GM12891 (cell line): ENCODE results near the gene GGT6.

Source experiments
- PAX5 ChIP-seq: IDR thresholded peaks from 2 replicates; pipeline ENCODE4 v1.6.1; 2011; ENCODE audit warnings: low read length, moderate library complexity, mild to moderate bottlenecking; ENCODE audit not compliant: insufficient read depth, severe bottlenecking
- POLR2A ChIP-seq: IDR thresholded peaks from 2 replicates; pipeline ENCODE4 v1.6.1; 2011; ENCODE audit warnings: low read depth, low read length, control low read depth
- POLR2AphosphoS5 ChIP-seq: IDR thresholded peaks from 2 replicates; pipeline ENCODE4 v1.6.1; 2011; ENCODE audit warnings: low read depth, low read length, control low read depth
- POU2F2 ChIP-seq: IDR thresholded peaks from 2 replicates; pipeline ENCODE4 v1.6.1; 2011; ENCODE audit warnings: low read depth, mild to moderate bottlenecking, control low read depth, low read length, moderate library complexity
- SPI1 ChIP-seq: IDR thresholded peaks from 2 replicates; pipeline ENCODE4 v1.6.1; 2011; ENCODE audit warnings: low read depth, low read length, control low read depth
- TAF1 ChIP-seq: IDR thresholded peaks from 2 replicates; pipeline ENCODE4 v1.6.1; 2011; ENCODE audit warnings: low read depth, low read length, control low read depth

DNA sequence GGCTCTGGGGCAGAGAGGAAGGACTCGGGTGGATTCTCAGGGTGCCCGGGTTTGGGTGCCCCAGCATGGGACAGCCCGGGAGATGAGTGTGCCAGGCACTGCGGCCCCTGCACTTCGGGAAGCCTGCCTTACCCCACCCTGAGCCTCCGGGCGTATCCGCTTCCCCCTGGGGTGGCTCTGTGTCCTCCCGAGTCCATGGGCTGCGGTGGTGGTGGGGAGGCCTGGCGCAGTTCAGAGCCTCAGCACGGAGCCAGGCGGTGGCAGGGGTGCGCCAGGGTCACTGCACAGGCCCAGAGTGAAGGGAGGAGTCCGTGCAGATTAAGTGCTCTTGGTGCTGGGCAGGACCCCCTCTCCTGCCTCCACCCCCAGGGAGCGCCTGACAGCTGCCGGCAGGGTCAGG lies 25.9 kb downstream of the GGT6 start:
- no peak for TF ChIP-seq POLR2A
- no peak for TF ChIP-seq POLR2AphosphoS5
- TF ChIP-seq POU2F2: no peak
- TF ChIP-seq SPI1: no peak
- TF ChIP-seq PAX5: no peak
- no peak for TF ChIP-seq TAF1
